ENCODE data around the gene TWNK. TPM values are rescaled to one million over a fixed set of nuclear protein-coding genes. Genes with fewer than 3 reads are reported as not detected.

Gene TWNK
- total and polyA plus RNA-seq, 2 donors (not counting 3 experiments of a cell fraction or from before 2014, with no cell fraction given) = 5.6 to 10.9 TPM

DNA sequence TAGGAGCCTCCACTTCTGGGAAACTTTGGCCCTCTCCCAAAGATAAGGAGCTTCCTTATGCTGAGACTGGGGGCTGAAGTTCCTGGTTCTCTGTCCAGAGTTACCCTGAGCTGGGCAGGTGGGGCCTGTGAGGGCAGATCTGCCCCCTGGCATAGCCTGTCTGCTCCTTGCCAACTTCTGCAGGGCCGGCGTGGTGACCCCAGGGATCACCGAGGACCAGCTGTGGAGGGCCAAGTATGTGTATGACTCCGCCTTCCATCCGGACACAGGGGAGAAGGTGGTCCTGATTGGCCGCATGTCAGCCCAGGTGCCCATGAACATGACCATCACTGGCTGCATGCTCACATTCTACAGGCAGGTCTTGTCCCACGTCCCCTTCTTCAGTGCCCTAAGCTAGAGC lies 48.0 kb downstream of the TWNK start:
- BruUV-seq (replicated peaks) = no TSS peak
- Histone ChIP-seq H3K27me3 (ENCODE audit: control insufficient read depth in 2 of 2, insufficient read depth in 2 of 2, low read length in 2 of 2) (no peaks in the 10 kb centered on the region), H3K9me1 (replicated peaks; ENCODE audit: control insufficient read depth, extremely low read depth, insufficient read depth, low read length) (no peaks in the 10 kb centered on the region), H3K36me3 (ENCODE audit: control insufficient read depth in 2 of 2, extremely low read depth in 1 of 2, insufficient read depth in 2 of 2, low read length in 2 of 2) (peaks cover 18 to 46% of the 10 kb centered on the region in 2 experiments), H4K20me1 (replicated peaks; ENCODE audit: control insufficient read depth, extremely low read depth, insufficient read depth, low read length) (no peaks in the 10 kb centered on the region), H3K4me2 (ENCODE audit: insufficient read depth, low read length) (no peak overlapping the region), H3K27ac (ENCODE audit: insufficient read depth, low read depth, low read length) (no peak overlapping the region), H3K4me1 (ENCODE audit: control insufficient read depth, extremely low read depth, insufficient read depth, low read length) (peaks cover 16% of the 10 kb centered on the region), H2AFZ (ENCODE audit: low read depth, low read length) (no peak overlapping the region), H3K79me2 (ENCODE audit: control insufficient read depth, insufficient read depth, low read length) (peaks cover 11% of the 10 kb centered on the region), H3K9me3 (replicated peaks; ENCODE audit: control insufficient read depth, insufficient read depth, low read length) (no peaks in the 10 kb centered on the region), H3K4me3 (replicated peaks in 1 of 3; ENCODE audit: insufficient read depth in 1 of 3, low read depth in 1 of 3, low read length in 3 of 3) (no peak overlapping the region), H3K9ac (replicated peaks; ENCODE audit: extremely low read depth, insufficient read depth, low read length) (no peak overlapping the region)
- dilution Hi-C loops (cut with MboI; ENCODE audit: extremely low pct_ligation_motif_present, low sequenced_read_pairs) = no loop called here
- FAIRE-seq (no peak), DNase-seq (ENCODE audit: low read depth, low spot score) (no peak)
- TF ChIP-seq POLR2A (IDR thresholded peaks at IDR 0.05; ENCODE audit: low read depth, low read length) (no peak), GATA2 (IDR thresholded peaks at IDR 0.05; ENCODE audit: insufficient read depth, insufficient read length, low read depth, low read length) (no peak), POLR2AphosphoS5 (IDR thresholded peaks at IDR 0.05; ENCODE audit: insufficient read depth, low read depth, low read length) (no peak), MYC (IDR thresholded peaks at IDR 0.05; ENCODE audit: low read depth, low read length) (no peak), JUN (IDR thresholded peaks at IDR 0.05; ENCODE audit: borderline replicate concordance, insufficient read depth, insufficient read length, low read depth) (no peak), EZH2 (IDR thresholded peaks at IDR 0.05; ENCODE audit: borderline replicate concordance, low read depth, low read length, severe bottlenecking) (no peak), FOS (IDR thresholded peaks at IDR 0.05; ENCODE audit: borderline replicate concordance, insufficient read depth, low read length) (no peak)
- TF ChIP-seq, protein P1, sequence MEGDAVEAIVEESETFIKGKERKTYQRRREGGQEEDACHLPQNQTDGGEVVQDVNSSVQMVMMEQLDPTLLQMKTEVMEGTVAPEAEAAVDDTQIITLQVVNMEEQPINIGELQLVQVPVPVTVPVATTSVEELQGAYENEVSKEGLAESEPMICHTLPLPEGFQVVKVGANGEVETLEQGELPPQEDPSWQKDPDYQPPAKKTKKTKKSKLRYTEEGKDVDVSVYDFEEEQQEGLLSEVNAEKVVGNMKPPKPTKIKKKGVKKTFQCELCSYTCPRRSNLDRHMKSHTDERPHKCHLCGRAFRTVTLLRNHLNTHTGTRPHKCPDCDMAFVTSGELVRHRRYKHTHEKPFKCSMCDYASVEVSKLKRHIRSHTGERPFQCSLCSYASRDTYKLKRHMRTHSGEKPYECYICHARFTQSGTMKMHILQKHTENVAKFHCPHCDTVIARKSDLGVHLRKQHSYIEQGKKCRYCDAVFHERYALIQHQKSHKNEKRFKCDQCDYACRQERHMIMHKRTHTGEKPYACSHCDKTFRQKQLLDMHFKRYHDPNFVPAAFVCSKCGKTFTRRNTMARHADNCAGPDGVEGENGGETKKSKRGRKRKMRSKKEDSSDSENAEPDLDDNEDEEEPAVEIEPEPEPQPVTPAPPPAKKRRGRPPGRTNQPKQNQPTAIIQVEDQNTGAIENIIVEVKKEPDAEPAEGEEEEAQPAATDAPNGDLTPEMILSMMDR (IDR thresholded peaks at IDR 0.05; ENCODE audit: extremely low read depth in 1 of 2, insufficient read depth in 1 of 2, low read depth in 1 of 2, low read length in 2 of 2) = no peak
- TF ChIP-seq, protein P2, sequence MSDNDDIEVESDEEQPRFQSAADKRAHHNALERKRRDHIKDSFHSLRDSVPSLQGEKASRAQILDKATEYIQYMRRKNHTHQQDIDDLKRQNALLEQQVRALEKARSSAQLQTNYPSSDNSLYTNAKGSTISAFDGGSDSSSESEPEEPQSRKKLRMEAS (IDR thresholded peaks at IDR 0.05; ENCODE audit: insufficient read depth, insufficient read length) = no peak
- CTCF ChIA-PET = interaction anchor here (1.7 to 9.9 kb wide), 3 partner anchors 17 to 37 kb away, joined by 3 to 104 read pairs (median 4); no protein-coding TSS in a partner anchor
- POLR2A ChIA-PET = no interaction called here
- intact Hi-C loops (cut with micrococcal nuclease) = no loop called here
